ENCODE data around the gene RETREG1.

GRCh38 chr5:16590685-16591084 lies 26.1 kb downstream of the RETREG1 start:
- TF ChIP-seq CTCF (IDR thresholded peaks at IDR 0.05) (no peak), POLR2A (IDR thresholded peaks at IDR 0.05) (no peak)

Measured in heart left ventricle (tissue), 13 donors.